Tibial nerve (tissue), 4 donors: ENCODE measurements around the gene MTMR10. TPM values are rescaled to one million over a fixed set of nuclear protein-coding genes. Genes with fewer than 3 reads are reported as not detected.

Experiments
- DNase-seq, 2 donors: peaks; one replicate each; pipeline ENCODE4 v3.0.0-alpha.2; 2019; ENCODE audit warnings: low spot score in 2 of 2
- H3K27ac ChIP-seq, 4 donors: fragments of 200-600 bp; sonication (generic) in 3 of 4; one replicate each; pipeline ENCODE4 v1.5.1; 2017 to 2019; ENCODE audit warnings: mild to moderate bottlenecking in 1 of 4
- H3K27me3 ChIP-seq, 2 donors: fragments of 200-600 bp; sonication (generic) in 1 of 2; one replicate each; pipeline versions ENCODE4 v1.5.1 to v1.6.0; 2017 to 2019
- H3K36me3 ChIP-seq, 3 donors: fragments of 200-600 bp; sonication (generic); one replicate each; pipeline ENCODE4 v1.5.1; 2018 to 2019
- H3K4me1 ChIP-seq, 4 donors: fragments of 200-600 bp; sonication (generic) in 3 of 4; one replicate each; pipeline ENCODE4 v1.5.1; 2017 to 2019
- H3K4me3 ChIP-seq, 4 donors: fragments of 200-600 bp; sonication (generic) in 3 of 4; one replicate each; pipeline ENCODE4 v1.5.1; 2017 to 2019; ENCODE audit warnings: mild to moderate bottlenecking in 1 of 4, moderate library complexity in 1 of 4
- H3K9me3 ChIP-seq, 4 donors: fragments of 200-600 bp; sonication (generic) in 3 of 4; one replicate each; pipeline ENCODE4 v1.5.1; 2017 to 2019
- CTCF ChIP-seq, 5 experiments: fragments of 200-600 bp in 3 of 5; fragments of 450-650 bp in 2 of 5; sonication (generic) in 3 of 5; IDR thresholded peaks; one replicate each; pipeline ENCODE4 v1.5.1; 2016 to 2019; ENCODE audit warnings: antibody characterized with exemption in 5 of 5, mild to moderate bottlenecking in 3 of 5, moderate library complexity in 2 of 5
- EP300 ChIP-seq, 2 donors: sonication (generic); formaldehyde crosslinking; IDR thresholded peaks; one replicate each; pipeline ENCODE4 v1.6.1; 2017; ENCODE audit warnings: antibody characterized with exemption in 2 of 2, mild to moderate bottlenecking in 1 of 2
- POLR2A ChIP-seq, 2 donors: fragments of 450-650 bp; IDR thresholded peaks; one replicate each; pipeline ENCODE4 v1.6.1; 2017; ENCODE audit warnings: antibody characterized with exemption in 2 of 2, mild to moderate bottlenecking in 2 of 2, moderate library complexity in 2 of 2
- WGBS, 2 donors: methylation state at CpG; one replicate each; pipeline ENCODE4 v1.1.5; 2018; 5-methylcytosine and 5-hydroxymethylcytosine counted together
- total RNA-seq, 4 donors: library from RNA; depleted of rRNA; stranded (reverse); fragments of >200 nt; gene quantifications; one replicate each; pipeline ENCODE4 v1.1.0, GENCODE V29; 2016

Gene MTMR10
- total RNA-seq, 4 donors from 2014 or later = 44.4 to 58.6 (median 53.8) TPM

DNA sequence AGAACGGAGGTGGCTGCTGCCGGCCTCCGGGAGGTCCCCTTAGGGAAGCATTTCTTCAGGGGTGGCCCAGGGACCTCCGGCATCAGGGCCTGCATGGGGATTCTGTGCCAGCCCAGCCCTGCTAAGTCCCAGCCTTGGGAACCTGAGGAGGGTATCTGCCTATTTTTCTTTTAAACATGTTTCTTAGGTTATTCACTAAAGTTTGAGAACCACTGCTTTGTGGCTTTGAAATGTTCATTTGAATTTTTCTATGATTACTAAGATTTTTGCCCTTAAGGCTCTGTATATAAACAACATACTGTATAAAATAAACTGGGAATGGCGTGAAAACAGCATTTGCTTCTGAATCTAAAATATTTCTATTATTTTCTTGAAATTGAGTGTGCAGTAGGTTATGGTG lies 63.4 kb downstream of the MTMR10 start:
- peak overlapping the region in 1 of 4 donors; percentile 88 for H3K27ac ChIP-seq
- H3K4me1 ChIP-seq = peaks cover 0 to 29% (median 10%) of the 10 kb centered on the region in 4 donors
- TF ChIP-seq CTCF (IDR thresholded peaks at IDR 0.05) = no peak
- TF ChIP-seq POLR2A (IDR thresholded peaks at IDR 0.05) = no peak
- TF ChIP-seq EP300 (IDR thresholded peaks at IDR 0.05) = no peak
- peaks cover 4 to 89% (median 15%) of the 10 kb centered on the region in 3 donors for H3K36me3 ChIP-seq
- no peak overlapping the region for H3K4me3 ChIP-seq
- WGBS, 2 donors = 85 to 90% methylated on average over 5 of the region's 5 CpGs
- no peak for DNase-seq
- H3K9me3 ChIP-seq = no peaks in the 10 kb centered on the region
- no peaks in the 10 kb centered on the region for H3K27me3 ChIP-seq

DNA sequence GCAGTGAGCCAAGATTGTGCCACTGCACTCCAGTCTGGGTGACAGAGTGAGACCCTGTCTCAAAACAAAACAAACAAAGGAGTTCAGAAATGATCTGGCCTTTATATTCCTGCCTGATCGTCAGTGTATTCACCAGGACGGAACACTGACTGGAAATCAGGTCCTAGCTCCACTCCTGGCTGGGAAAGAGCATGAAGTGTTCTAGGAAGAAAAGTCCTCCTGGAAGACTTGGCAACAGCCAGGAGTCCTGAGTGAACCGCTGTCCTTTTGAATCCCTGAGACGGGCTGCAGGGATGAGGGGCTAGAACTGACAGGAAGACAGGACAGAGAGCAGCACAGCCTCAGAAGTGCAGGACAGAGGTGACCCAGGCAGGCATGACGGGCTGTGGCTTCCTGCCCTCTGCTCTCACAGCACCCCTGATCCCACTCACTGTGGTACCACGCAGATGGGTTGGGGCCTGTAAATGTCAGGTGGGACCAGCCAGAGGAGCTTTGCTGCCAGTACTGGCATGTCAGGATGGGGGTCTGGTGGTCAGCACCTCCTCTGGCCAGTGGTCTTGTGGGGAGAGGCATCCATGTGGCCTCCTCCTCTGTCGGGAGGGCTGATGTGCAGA lies 64.2 kb downstream of the MTMR10 start:
- Histone ChIP-seq H3K27ac (peak overlapping the region in 2 of 4 donors; percentile 86 to 88), H3K36me3 (peaks cover 4 to 88% (median 15%) of the 10 kb centered on the region in 3 donors), H3K9me3 (no peaks in the 10 kb centered on the region), H3K27me3 (no peaks in the 10 kb centered on the region), H3K4me3 (no peak overlapping the region), H3K4me1 (peaks cover 0 to 37% (median 10%) of the 10 kb centered on the region in 4 donors)
- DNase-seq = no peak
- no peak for TF ChIP-seq POLR2A (IDR thresholded peaks at IDR 0.05)
- no peak for TF ChIP-seq EP300 (IDR thresholded peaks at IDR 0.05)
- TF ChIP-seq CTCF (IDR thresholded peaks at IDR 0.05) = no peak
- WGBS, 2 donors = 84% methylated on average over 6 to 7 of the region's 7 CpGs

DNA sequence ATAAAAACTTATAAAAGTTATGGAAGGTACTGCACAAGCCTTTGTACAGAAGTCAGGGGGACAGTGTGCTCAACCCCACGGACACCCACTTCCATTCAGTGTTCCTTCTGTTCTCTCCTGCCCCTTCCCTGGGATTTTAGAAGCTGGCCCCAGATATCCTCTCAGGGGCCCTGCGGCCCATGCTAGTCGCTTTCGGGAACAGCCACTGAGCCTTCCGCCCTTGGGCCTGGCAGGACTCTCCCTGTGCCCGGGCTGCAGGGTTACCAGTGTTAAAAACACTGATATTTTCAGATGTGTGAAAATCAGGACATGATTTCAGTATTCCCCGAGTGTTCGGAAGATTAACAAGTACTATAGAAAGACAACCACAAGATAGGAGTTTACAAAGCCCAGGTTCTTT lies 65.3 kb downstream of the MTMR10 start:
- H3K27ac ChIP-seq = peak overlapping the region in 2 of 4 donors; percentile 86 to 88
- no peaks in the 10 kb centered on the region for H3K27me3 ChIP-seq
- peaks cover 0 to 48% (median 18%) of the 10 kb centered on the region in 4 donors for H3K4me1 ChIP-seq
- WGBS, 2 donors = 94 to 95% methylated on average over 8 of the region's 8 CpGs
- DNase-seq = no peak
- no peaks in the 10 kb centered on the region for H3K9me3 ChIP-seq
- peaks cover 2 to 81% (median 15%) of the 10 kb centered on the region in 3 donors for H3K36me3 ChIP-seq
- H3K4me3 ChIP-seq = no peak overlapping the region
- no peak for TF ChIP-seq EP300 (IDR thresholded peaks at IDR 0.05)
- TF ChIP-seq CTCF (IDR thresholded peaks at IDR 0.05) = no peak
- no peak for TF ChIP-seq POLR2A (IDR thresholded peaks at IDR 0.05)

DNA sequence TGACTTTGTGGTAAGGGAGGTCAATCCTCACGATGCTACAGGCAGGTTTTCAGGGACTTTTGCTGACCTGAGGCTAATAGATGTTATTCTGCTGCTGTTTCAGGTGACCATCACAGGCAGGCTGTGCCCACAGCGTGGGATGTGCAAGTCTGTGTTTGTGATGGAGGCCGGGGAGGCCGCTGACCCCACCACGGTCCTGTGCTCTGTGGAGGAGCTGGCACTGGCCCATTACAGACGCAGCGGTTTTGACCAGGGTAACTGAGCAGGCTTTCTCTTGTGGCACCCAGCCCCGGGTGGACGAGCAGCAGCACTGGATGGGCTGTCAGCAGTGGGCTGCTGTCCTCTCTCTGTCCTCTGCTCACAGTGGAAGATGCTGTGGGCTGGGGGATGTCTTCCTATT lies 65.7 kb downstream of the MTMR10 start:
- Histone ChIP-seq H3K4me3 (no peak overlapping the region), H3K4me1 (peaks cover 0 to 51% (median 19%) of the 10 kb centered on the region in 4 donors), H3K27me3 (no peaks in the 10 kb centered on the region), H3K36me3 (peaks cover 0 to 81% (median 19%) of the 10 kb centered on the region in 3 donors), H3K9me3 (no peaks in the 10 kb centered on the region), H3K27ac (peak overlapping the region in 2 of 4 donors; percentile 86 to 88)
- 79 to 86% methylated on average over 3 to 9 of the region's 9 CpGs for WGBS, 2 donors
- no peak for DNase-seq
- no peak for TF ChIP-seq POLR2A (IDR thresholded peaks at IDR 0.05)
- no peak for TF ChIP-seq CTCF (IDR thresholded peaks at IDR 0.05)
- TF ChIP-seq EP300 (IDR thresholded peaks at IDR 0.05) = no peak

GRCh38 chr15:30924353-30924752 lies 67.1 kb downstream of the MTMR10 start:
- Histone ChIP-seq H3K27me3 (no peaks in the 10 kb centered on the region), H3K36me3 (peaks cover 0 to 82% (median 17%) of the 10 kb centered on the region in 3 donors), H3K4me1 (peaks cover 0 to 51% (median 19%) of the 10 kb centered on the region in 4 donors), H3K27ac (peak overlapping the region; percentile 44 to 88 (median 76)), H3K4me3 (no peak overlapping the region), H3K9me3 (no peaks in the 10 kb centered on the region)
- TF ChIP-seq CTCF (IDR thresholded peaks at IDR 0.05) = no peak
- TF ChIP-seq EP300 (IDR thresholded peaks at IDR 0.05) = no peak
- no peak for TF ChIP-seq POLR2A (IDR thresholded peaks at IDR 0.05)
- 70 to 77% methylated on average over 5 of the region's 5 CpGs for WGBS, 2 donors
- DNase-seq = no peak
